K562 (cell line): ENCODE data around the gene GOLGA8N. TPM values are rescaled to one million over a fixed set of nuclear protein-coding genes. Genes with fewer than 3 reads are reported as not detected.

ENCODE experiments used
- ATAC-seq: fragments of 200-7000 bp; cut with Tn5 transposase; 3 replicates; pipeline ENCODE4 v1.9.1; 2020; ENCODE audit warnings: moderate library complexity
- BruUV-seq: library from RNA; stranded (reverse); fragments of 400-500 nt; replicated peaks from 2 replicates; lab custom pipeline; 2021; lab: Mats Ljungman, UMichigan
- CTCF ChIA-PET: fragments of 300-600 bp; formaldehyde crosslinking; extraction: SDS; loops from one replicate; lab custom pipeline; 2021; ENCODE audit warnings: low intra/inter-chr PET ratio; lab: Yijun Ruan, JAX
- POLR2A ChIA-PET: fragments of 300-600, 350-650 bp; sonication (Branson Sonifier 250); formaldehyde crosslinking; extraction: SDS; loops from one replicate; lab custom pipeline; 2021; ENCODE audit warnings: antibody characterized with exemption, inconsistent platforms; lab: Yijun Ruan, JAX
- DNase-seq, 4 experiments: peaks; one replicate each; pipeline versions ENCODE4 v3.0.0 to v3.0.0-alpha.2; 2011 to 2018; ENCODE audit warnings: low spot score in 3 of 4, mixed read lengths in 3 of 4; ENCODE audit errors: extremely low read depth in 1 of 4
- FAIRE-seq: peaks from 2 replicates; lab custom pipeline; 2011; peaks lifted over from hg19 to GRCh38; lab: Jason Lieb, UNC
- H2AFZ ChIP-seq: 2 replicates; pipeline ENCODE4 v1.6.0; 2011; ENCODE audit warnings: low read depth, low read length, control low read depth, inconsistent platforms
- H3K27ac ChIP-seq: fragments of 200-600 bp; 3 replicates; pipeline ENCODE4 v1.8.0; 2011; ENCODE audit warnings: low read depth, mild to moderate bottlenecking, control low read depth, inconsistent platforms, low read length, moderate library complexity, mixed read lengths; ENCODE audit errors: extremely low read depth
- H3K27me3 ChIP-seq, 2 experiments: fragments of 300-600 bp in 1 of 2; 2 replicates in 1 of 2; 3 replicates in 1 of 2; pipeline versions ENCODE4 v1.6.0 to v1.8.0; 2011; ENCODE audit warnings: inconsistent platforms in 2 of 2, low read length in 2 of 2, mild to moderate bottlenecking in 1 of 2, mixed read lengths in 1 of 2, moderate library complexity in 1 of 2; ENCODE audit not compliant: control insufficient read depth in 2 of 2, insufficient read depth in 2 of 2
- H3K36me3 ChIP-seq: fragments of 300-600 bp; 3 replicates; pipeline ENCODE4 v1.8.0; 2011; ENCODE audit warnings: mild to moderate bottlenecking, low read length, inconsistent platforms; ENCODE audit not compliant: control insufficient read depth, insufficient read depth
- H3K4me1 ChIP-seq, 2 experiments: fragments of 200-600 bp in 1 of 2; replicated peaks in 1 of 2; 2 replicates in 1 of 2; 3 replicates in 1 of 2; pipeline versions ENCODE4 v1.5.1 to v1.8.0; 2011; ENCODE audit warnings: inconsistent platforms in 2 of 2, low read length in 2 of 2, mild to moderate bottlenecking in 1 of 2, mixed read lengths in 1 of 2, moderate library complexity in 1 of 2; ENCODE audit not compliant: control insufficient read depth in 2 of 2, insufficient read depth in 2 of 2
- H3K4me2 ChIP-seq: 2 replicates; pipeline ENCODE4 v1.6.1; 2011; ENCODE audit warnings: low read length, control low read depth, inconsistent platforms, mixed read lengths; ENCODE audit not compliant: insufficient read depth
- H3K4me3 ChIP-seq: fragments of 200-600 bp; sonication (generic), shearing (Covaris generic); 2 replicates; pipeline ENCODE4 v1.5.1; 2016; ENCODE audit warnings: control low read depth, inconsistent platforms
- H3K79me2 ChIP-seq: fragments of 200-600 bp; 3 replicates; pipeline ENCODE4 v1.8.0; 2011; ENCODE audit warnings: low read length, inconsistent platforms; ENCODE audit not compliant: control insufficient read depth, insufficient read depth
- H3K9ac ChIP-seq, 2 experiments: 2 replicates each; pipeline versions ENCODE4 v1.6.0 to v1.6.1; 2011; ENCODE audit warnings: low read depth in 2 of 2, low read length in 2 of 2, control low read depth in 1 of 2, inconsistent platforms in 1 of 2, mild to moderate bottlenecking in 1 of 2, mixed read lengths in 1 of 2; ENCODE audit not compliant: insufficient read depth in 1 of 2
- H3K9me1 ChIP-seq: one replicate; pipeline ENCODE4 v1.6.0; 2011; ENCODE audit warnings: inconsistent platforms, mild to moderate bottlenecking, low read length, moderate library complexity; ENCODE audit not compliant: control insufficient read depth, insufficient read depth
- H3K9me3 ChIP-seq: replicated peaks from 2 replicates; pipeline ENCODE4 v1.5.1; 2011; ENCODE audit warnings: low read depth, low read length, inconsistent platforms; ENCODE audit not compliant: control insufficient read depth, insufficient read depth
- H4K20me1 ChIP-seq: replicated peaks from 2 replicates; pipeline ENCODE4 v1.6.1; 2011; ENCODE audit warnings: low read length, inconsistent platforms, mixed read lengths; ENCODE audit not compliant: control insufficient read depth, insufficient read depth
- ARID1B ChIP-seq: fragments of 450-650 bp; IDR thresholded peaks from 2 replicates; pipeline ENCODE4 v1.6.1; 2016; ENCODE audit warnings: antibody characterized with exemption, mild to moderate bottlenecking, inconsistent platforms
- CBFA2T2 ChIP-seq: fragments of 450-650 bp; conservative IDR thresholded peaks from 2 replicates; pipeline ENCODE4 v1.6.1; 2017; ENCODE audit warnings: mild to moderate bottlenecking
- E2F8 ChIP-seq: fragments of 450-650 bp; IDR thresholded peaks from 2 replicates; pipeline ENCODE4 v1.7.1; 2018; ENCODE audit warnings: mild to moderate bottlenecking, low read depth; ENCODE audit not compliant: partially characterized antibody
- FOXJ3 ChIP-seq: sonication (generic); formaldehyde crosslinking; IDR thresholded peaks from 2 replicates; pipeline ENCODE4 v1.4.0; 2020; ENCODE audit warnings: mild to moderate bottlenecking, missing genetic modification reagents
- HIVEP1 ChIP-seq: fragments of 250-450 bp; sonication (Bioruptor Pico); IDR thresholded peaks from 2 replicates; pipeline ENCODE4 v1.4.0; 2020; ENCODE audit warnings: mild to moderate bottlenecking
- ILK ChIP-seq: fragments of 450-650 bp; IDR thresholded peaks from 2 replicates; pipeline ENCODE4 v1.6.1; 2016; ENCODE audit warnings: missing genetic modification characterization, low read depth, mild to moderate bottlenecking, missing compliant biosample characterization, moderate library complexity, borderline replicate concordance
- JUN ChIP-seq, 2 experiments: sonication (generic) in 1 of 2; formaldehyde crosslinking in 1 of 2; IDR thresholded peaks; 2 replicates each; pipeline versions ENCODE4 v1.6.1 to v1.8.0; 2012 to 2022; ENCODE audit warnings: borderline replicate concordance in 2 of 2, mild to moderate bottlenecking in 2 of 2, improper control_type of control experiment in 1 of 2, low read depth in 1 of 2, low read length in 1 of 2, missing genetic modification reagents in 1 of 2
- MTA1 ChIP-seq: fragments of 450-650 bp; IDR thresholded peaks from 2 replicates; pipeline ENCODE4 v1.6.1; 2017; ENCODE audit warnings: borderline replicate concordance
- NCOA6 ChIP-seq: fragments of 450-650 bp; IDR thresholded peaks from 2 replicates; pipeline ENCODE4 v1.6.1; 2017; ENCODE audit warnings: mild to moderate bottlenecking
- POU5F1 ChIP-seq: fragments of 150-350 bp; IDR thresholded peaks from 2 replicates; pipeline ENCODE4 v1.6.1; 2014; ENCODE audit warnings: borderline replicate concordance, low read length, low read depth, mild to moderate bottlenecking; ENCODE audit not compliant: partially characterized antibody
- RBM25 ChIP-seq: fragments of 200-400 bp; formaldehyde crosslinking; IDR thresholded peaks from 2 replicates; pipeline ENCODE4 v1.6.1; 2018; ENCODE audit warnings: low read length, low read depth, moderate library complexity; ENCODE audit not compliant: severe bottlenecking
- SAFB ChIP-seq: fragments of 200-400 bp; formaldehyde crosslinking; IDR thresholded peaks from 2 replicates; pipeline ENCODE4 v1.6.1; 2017; ENCODE audit warnings: low read depth, low read length, borderline replicate concordance
- TSC22D4 ChIP-seq: fragments of 450-650 bp; IDR thresholded peaks from 2 replicates; pipeline ENCODE4 v1.6.1; 2016; ENCODE audit warnings: missing genetic modification characterization, missing biosample characterization, control low read depth
- ZFP91 ChIP-seq: sonication (generic); formaldehyde crosslinking; IDR thresholded peaks from 2 replicates; pipeline ENCODE4 v1.8.0; 2022; ENCODE audit warnings: mild to moderate bottlenecking, missing genetic modification reagents
- ZNF3 ChIP-seq: fragments of 250-450 bp; sonication (Bioruptor Pico); IDR thresholded peaks from 2 replicates; pipeline ENCODE4 v1.5.0; 2021; ENCODE audit warnings: mild to moderate bottlenecking, moderate library complexity
- ZNF79 ChIP-seq: fragments of 250-450 bp; sonication (Bioruptor Pico); IDR thresholded peaks from 2 replicates; pipeline ENCODE4 v1.4.0; 2020; ENCODE audit warnings: low read depth, mild to moderate bottlenecking, moderate library complexity
- WGBS: fragments of 100-300 bp; shearing (Covaris generic); methylation state at CpG from one replicate; pipeline ENCODE4 v1.1.6; 2016; ENCODE audit warnings: low coverage, mixed read lengths; ENCODE audit not compliant: insufficient coverage; ENCODE audit errors: missing lambda C conversion rate; 5-methylcytosine and 5-hydroxymethylcytosine counted together
- in situ Hi-C: fragments of 300-500 bp; cut with MboI; formaldehyde crosslinking; loops from 4 replicates; pipeline ENCODE4 v1.15.0; 2018; ENCODE audit warnings: inconsistent platforms, mixed read lengths
- intact Hi-C: fragments of 100-400 bp; cut with micrococcal nuclease; formaldehyde crosslinking; loops from 2 replicates; pipeline ENCODE4 v1.14.2; 2022
- polyA plus RNA-seq, 8 experiments: library from polyadenylated mRNA; depleted of rRNA in 4 of 8; stranded (reverse) in 5 of 8; unstranded in 3 of 8; fragments of >200 nt; fragmentation: Nextera tagmentation in 2 of 8; fragmentation: Illumina TruSeq in 1 of 8; extraction: Ambion mirVana in 2 of 8; extraction: Trizol in 1 of 8; gene quantifications; 2 replicates each; pipeline versions ENCODE4 v1.2.1 to v1.2.3, GENCODE V29; 2011 to 2014; ENCODE audit warnings: inconsistent platforms in 1 of 8, missing spikeins in 1 of 8
- total RNA-seq, 7 experiments: library from RNA; depleted of rRNA in 6 of 7; stranded (reverse); fragments of >200 nt in 6 of 7; fragmentation: Illumina TruSeq in 2 of 7; extraction: Trizol in 2 of 7; gene quantifications; 2 replicates each; pipeline versions ENCODE4 v1.2.1 to v1.2.3, GENCODE V29; 2011 to 2021; ENCODE audit warnings: low replicate concordance in 1 of 7

GOLGA8N gene
- total and polyA plus RNA-seq, 9 of the 15 experiments (the other 6 are each of a cell fraction or from before 2014, with no cell fraction given), result 0.01 to 4.5 (median 0.24) TPM

- TF ChIP-seq FOXJ3 (CRISPR knock-in tag) (no peak), E2F8 (no peak), POU5F1 (no peak), CBFA2T2 (no peak), ILK (tag) (no peak), NCOA6 (no peak)
Observed at GRCh38 chr15:32642667-32643435, 49.6 kb downstream of the GOLGA8N start (continued).

- whole genome bisulfite sequencing, result 50% methylated on average over 1 of the region's 1 CpG
- intact Hi-C loops (no loop called here), in situ Hi-C loops (no loop called here)
- Histone ChIP-seq H3K27me3 (no peaks in the 10 kb centered on the region), H3K4me1 (peaks cover 5 to 9% of the 10 kb centered on the region in 2 experiments; a peak in 4 of 5 replicates), H3K9ac (no peak overlapping the region), H3K36me3 (peaks cover 13% of the 10 kb centered on the region; the same call in 2 of the 3 replicates), H3K79me2 (no peaks in the 10 kb centered on the region), H4K20me1 (peaks cover 12% of the 10 kb centered on the region), H3K9me1 (no peaks in the 10 kb centered on the region), H3K4me2 (no peak overlapping the region), H3K9me3 (no peaks in the 10 kb centered on the region), H3K4me3 (no peak overlapping the region), H3K27ac (no peak overlapping the region), H2AFZ (no peak overlapping the region)
- ChIA-PET POLR2A (no interaction called here), CTCF (interaction anchor here (0.6 kb wide), 1 partner anchor 351 kb away, joined by 3 read pairs; no protein-coding TSS in a partner anchor)
- no peak for DNase-seq
- no peak for FAIRE-seq
- ATAC-seq, result no peak
- no TSS peak for BruUV-seq
- peak; percentile 42 for TF ChIP-seq RBM25
- TF ChIP-seq ZNF3, result peak; percentile 65; the same call in 1 of the 2 replicates
- TF ChIP-seq SAFB, result no peak
- no peak for TF ChIP-seq TSC22D4 (tag)
- no peak for TF ChIP-seq ZNF79
- TF ChIP-seq JUN (IDR thresholded peaks at IDR 0.05; ENCODE audit: borderline replicate concordance, low read depth, low read length), result no peak
- TF ChIP-seq JUN (CRISPR knock-in tag; IDR thresholded peaks at IDR 0.05; ENCODE audit: borderline replicate concordance), result no peak
- TF ChIP-seq ZFP91 (CRISPR knock-in tag), result no peak
- TF ChIP-seq ARID1B, result no peak
- TF ChIP-seq HIVEP1 (CRISPR knock-in tag), result no peak
- no peak for TF ChIP-seq MTA1
Observed at GRCh38 chr15:32643907-32644445, 50.7 kb downstream of the GOLGA8N start.
